ENCODE data around the gene CCNY.

The CCNY gene

GRCh38 chr10:35545878-35546590, 209.7 kb downstream of the CCNY start:
- Histone ChIP-seq H3K14ac (ENCODE audit: low read length) (no peak overlapping the region), H3K9ac (ENCODE audit: low read depth, low read length, poor library complexity) (no peak overlapping the region), H3K9me3 (replicated peaks in 1 of 2; ENCODE audit: control insufficient read depth in 2 of 2, insufficient read depth in 1 of 2, low read depth in 1 of 2, low read length in 2 of 2) (peaks cover 0 to 2% of the 10 kb centered on the region in 2 donors), H3K4me2 (ENCODE audit: insufficient read depth, low read length, poor library complexity, severe bottlenecking) (no peak overlapping the region), H3K18ac (ENCODE audit: low read length) (no peak overlapping the region), H3K36me3 (replicated peaks in 1 of 2; ENCODE audit: control insufficient read depth in 2 of 2, insufficient read depth in 2 of 2, low read length in 2 of 2) (peaks cover 2 to 41% of the 10 kb centered on the region in 2 donors), H2AFZ (ENCODE audit: low read length) (no peak overlapping the region), H3K4me1 (ENCODE audit: control insufficient read depth in 2 of 2, insufficient read depth in 1 of 2, low read depth in 1 of 2, low read length in 2 of 2) (peaks cover 6 to 25% of the 10 kb centered on the region in 2 donors), H4K8ac (ENCODE audit: low read depth, low read length) (no peak overlapping the region), H2BK5ac (ENCODE audit: low read length) (no peak overlapping the region), H2BK15ac (ENCODE audit: low read length) (no peak overlapping the region), H2AK5ac (ENCODE audit: low read depth, low read length) (no peak overlapping the region), H4K91ac (ENCODE audit: low read depth, low read length, poor library complexity) (no peak overlapping the region), H3K4me3 (ENCODE audit: low read length in 2 of 2) (no peak overlapping the region), H2BK12ac (ENCODE audit: low read length) (no peak overlapping the region), H3K4ac (ENCODE audit: low read length) (no peak overlapping the region), H3K27me3 (ENCODE audit: control insufficient read depth in 3 of 3, insufficient read depth in 3 of 3, low read depth in 1 of 3, low read length in 3 of 3) (no peaks in the 10 kb centered on the region), H3K27ac (replicated peaks; ENCODE audit: low read length) (no peak overlapping the region), H3K23ac (ENCODE audit: low read depth, low read length, poor library complexity) (no peak overlapping the region), H3K79me1 (ENCODE audit: low read depth, low read length) (no peaks in the 10 kb centered on the region), H2BK120ac (ENCODE audit: low read depth, low read length) (no peak overlapping the region)
- no CpG with 5 or more reads among the region's 6 CpGs for WGBS, 2 donors (ENCODE audit: extremely low coverage in 2 of 2, insufficient read length in 2 of 2, insufficient replicate concordance in 1 of 2)
- no peak for DNase-seq (ENCODE audit: low spot score)

DNA sequence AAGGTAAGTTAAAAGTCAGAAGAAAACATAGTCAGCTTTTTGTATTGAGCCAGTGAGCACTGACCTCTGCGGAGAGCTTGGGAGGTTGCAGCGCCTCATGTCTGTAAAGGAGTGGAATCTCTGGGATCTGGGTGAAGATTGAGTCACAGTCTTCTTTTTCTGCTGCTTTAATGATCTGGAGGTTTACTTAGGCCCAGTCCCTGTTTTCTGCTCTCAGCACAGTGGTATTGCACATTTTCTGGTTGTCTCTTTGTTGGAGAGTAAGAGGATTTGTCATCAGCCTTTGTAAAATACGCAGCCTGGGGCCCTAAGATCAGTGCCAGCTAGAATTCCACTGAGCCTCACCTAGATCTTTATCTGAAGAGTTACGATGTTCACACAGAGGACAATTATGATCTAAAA, 210.5 kb downstream of the CCNY start:
- Histone ChIP-seq H3K4me3 (ENCODE audit: low read length in 2 of 2) (no peak overlapping the region), H3K4ac (ENCODE audit: low read length) (no peak overlapping the region), H3K4me2 (ENCODE audit: insufficient read depth, low read length, poor library complexity, severe bottlenecking) (no peak overlapping the region), H2BK120ac (ENCODE audit: low read depth, low read length) (no peak overlapping the region), H2AFZ (ENCODE audit: low read length) (no peak overlapping the region), H2AK5ac (ENCODE audit: low read depth, low read length) (no peak overlapping the region), H2BK5ac (ENCODE audit: low read length) (no peak overlapping the region), H3K14ac (ENCODE audit: low read length) (no peak overlapping the region), H3K9me3 (replicated peaks in 1 of 2; ENCODE audit: control insufficient read depth in 2 of 2, insufficient read depth in 1 of 2, low read depth in 1 of 2, low read length in 2 of 2) (peaks cover 0 to 2% of the 10 kb centered on the region in 2 donors), H2BK15ac (ENCODE audit: low read length) (no peak overlapping the region), H3K18ac (ENCODE audit: low read length) (no peak overlapping the region), H2BK12ac (ENCODE audit: low read length) (no peak overlapping the region), H3K79me1 (ENCODE audit: low read depth, low read length) (no peaks in the 10 kb centered on the region), H3K4me1 (ENCODE audit: control insufficient read depth in 2 of 2, insufficient read depth in 1 of 2, low read depth in 1 of 2, low read length in 2 of 2) (peaks cover 6 to 25% of the 10 kb centered on the region in 2 donors), H3K9ac (ENCODE audit: low read depth, low read length, poor library complexity) (no peak overlapping the region), H3K27ac (replicated peaks; ENCODE audit: low read length) (no peak overlapping the region), H3K23ac (ENCODE audit: low read depth, low read length, poor library complexity) (no peak overlapping the region), H4K8ac (ENCODE audit: low read depth, low read length) (no peak overlapping the region), H3K27me3 (ENCODE audit: control insufficient read depth in 3 of 3, insufficient read depth in 3 of 3, low read depth in 1 of 3, low read length in 3 of 3) (no peaks in the 10 kb centered on the region), H4K91ac (ENCODE audit: low read depth, low read length, poor library complexity) (no peak overlapping the region), H3K36me3 (replicated peaks in 1 of 2; ENCODE audit: control insufficient read depth in 2 of 2, insufficient read depth in 2 of 2, low read length in 2 of 2) (peaks cover 2 to 39% of the 10 kb centered on the region in 2 donors)
- DNase-seq (ENCODE audit: low spot score): no peak
- no CpG with 5 or more reads among the region's 4 CpGs for WGBS, 2 donors (ENCODE audit: extremely low coverage in 2 of 2, insufficient read length in 2 of 2, insufficient replicate concordance in 1 of 2)

GRCh38 chr10:35552650-35553342, 216.5 kb downstream of the CCNY start:
- Histone ChIP-seq H2BK120ac (ENCODE audit: low read depth, low read length) (no peak overlapping the region), H3K27ac (replicated peaks; ENCODE audit: low read length) (no peak overlapping the region), H3K4me3 (ENCODE audit: low read length in 2 of 2) (no peak overlapping the region), H4K8ac (ENCODE audit: low read depth, low read length) (no peak overlapping the region), H2AFZ (ENCODE audit: low read length) (no peak overlapping the region), H2AK5ac (ENCODE audit: low read depth, low read length) (no peak overlapping the region), H4K91ac (ENCODE audit: low read depth, low read length, poor library complexity) (no peak overlapping the region), H3K23ac (ENCODE audit: low read depth, low read length, poor library complexity) (no peak overlapping the region), H3K4me2 (ENCODE audit: insufficient read depth, low read length, poor library complexity, severe bottlenecking) (no peak overlapping the region), H3K9ac (ENCODE audit: low read depth, low read length, poor library complexity) (no peak overlapping the region), H3K14ac (ENCODE audit: low read length) (no peak overlapping the region), H2BK5ac (ENCODE audit: low read length) (no peak overlapping the region), H2BK12ac (ENCODE audit: low read length) (no peak overlapping the region), H3K4me1 (ENCODE audit: control insufficient read depth in 2 of 2, insufficient read depth in 1 of 2, low read depth in 1 of 2, low read length in 2 of 2) (peaks cover 0 to 9% of the 10 kb centered on the region in 2 donors), H3K27me3 (ENCODE audit: control insufficient read depth in 3 of 3, insufficient read depth in 3 of 3, low read depth in 1 of 3, low read length in 3 of 3) (no peaks in the 10 kb centered on the region), H3K4ac (ENCODE audit: low read length) (no peak overlapping the region), H3K36me3 (replicated peaks in 1 of 2; ENCODE audit: control insufficient read depth in 2 of 2, insufficient read depth in 2 of 2, low read length in 2 of 2) (peaks cover 4 to 34% of the 10 kb centered on the region in 2 donors), H2BK15ac (ENCODE audit: low read length) (no peak overlapping the region), H3K9me3 (replicated peaks in 1 of 2; ENCODE audit: control insufficient read depth in 2 of 2, insufficient read depth in 1 of 2, low read depth in 1 of 2, low read length in 2 of 2) (peaks cover 0 to 3% of the 10 kb centered on the region in 2 donors), H3K18ac (ENCODE audit: low read length) (no peak overlapping the region), H3K79me1 (ENCODE audit: low read depth, low read length) (no peaks in the 10 kb centered on the region)
- no peak for DNase-seq (ENCODE audit: low spot score)
- no CpG with 5 or more reads among the region's 7 CpGs for WGBS, 2 donors (ENCODE audit: extremely low coverage in 2 of 2, insufficient read length in 2 of 2, insufficient replicate concordance in 1 of 2)

GRCh38 chr10:35554036-35554435, 217.7 kb downstream of the CCNY start:
- no peak overlapping the region for H2BK5ac ChIP-seq (ENCODE audit: low read length)
- no peaks in the 10 kb centered on the region for H3K79me1 ChIP-seq (ENCODE audit: low read depth, low read length)
- H2AFZ ChIP-seq (ENCODE audit: low read length): no peak overlapping the region
- no peak overlapping the region for H2AK5ac ChIP-seq (ENCODE audit: low read depth, low read length)
- H4K91ac ChIP-seq (ENCODE audit: low read depth, low read length, poor library complexity): no peak overlapping the region
- H3K18ac ChIP-seq (ENCODE audit: low read length): no peak overlapping the region
- no peaks in the 10 kb centered on the region for H3K27me3 ChIP-seq (ENCODE audit: control insufficient read depth in 3 of 3, insufficient read depth in 3 of 3, low read depth in 1 of 3, low read length in 3 of 3)
- no peak overlapping the region for H2BK12ac ChIP-seq (ENCODE audit: low read length)
- no peak overlapping the region for H3K27ac ChIP-seq (replicated peaks; ENCODE audit: low read length)
- H3K4me2 ChIP-seq (ENCODE audit: insufficient read depth, low read length, poor library complexity, severe bottlenecking): no peak overlapping the region
- H3K36me3 ChIP-seq (replicated peaks in 1 of 2; ENCODE audit: control insufficient read depth in 2 of 2, insufficient read depth in 2 of 2, low read length in 2 of 2): peaks cover 4 to 33% of the 10 kb centered on the region in 2 donors
- H2BK15ac ChIP-seq (ENCODE audit: low read length): no peak overlapping the region
- H3K9ac ChIP-seq (ENCODE audit: low read depth, low read length, poor library complexity): no peak overlapping the region
- no peak overlapping the region for H3K23ac ChIP-seq (ENCODE audit: low read depth, low read length, poor library complexity)
- H4K8ac ChIP-seq (ENCODE audit: low read depth, low read length): no peak overlapping the region
- no peak overlapping the region for H3K4ac ChIP-seq (ENCODE audit: low read length)
- no peak overlapping the region for H3K4me3 ChIP-seq (ENCODE audit: low read length in 2 of 2)
- WGBS, 2 donors (ENCODE audit: extremely low coverage in 2 of 2, insufficient read length in 2 of 2, insufficient replicate concordance in 1 of 2): no CpG with 5 or more reads among the region's 2 CpGs
- DNase-seq (ENCODE audit: low spot score): no peak
- H3K9me3 ChIP-seq (replicated peaks in 1 of 2; ENCODE audit: control insufficient read depth in 2 of 2, insufficient read depth in 1 of 2, low read depth in 1 of 2, low read length in 2 of 2): peaks cover 0 to 3% of the 10 kb centered on the region in 2 donors
- H3K14ac ChIP-seq (ENCODE audit: low read length): no peak overlapping the region
- H2BK120ac ChIP-seq (ENCODE audit: low read depth, low read length): no peak overlapping the region
- H3K4me1 ChIP-seq (ENCODE audit: control insufficient read depth in 2 of 2, insufficient read depth in 1 of 2, low read depth in 1 of 2, low read length in 2 of 2): peaks cover 0 to 9% of the 10 kb centered on the region in 2 donors
